Activated B cell treated with CpG ODN at 0.5 μM for 24 hours (primary cell): ENCODE data around the gene CLTCL1. TPM values are rescaled to one million over a fixed set of nuclear protein-coding genes. Genes with fewer than 3 reads are reported as not detected.

Source experiments
- ATAC-seq: fragments of 200-7000 bp; cut with Tn5 transposase; one replicate; pipeline ENCODE4 v1.10.0; 2021; ENCODE audit warnings: low read depth, mild to moderate bottlenecking, moderate library complexity
- CTCF ChIA-PET: fragments of 350-600 bp; sonication (Branson Sonifier 250); formaldehyde crosslinking; loops from one replicate; lab custom pipeline; 2021; ENCODE audit warnings: antibody characterized with exemption; lab: Charles Lee
- POLR2A ChIA-PET: fragments of 350-600 bp; sonication (Branson Sonifier 250); formaldehyde crosslinking; loops from one replicate; lab custom pipeline; 2021; ENCODE audit warnings: antibody characterized with exemption; lab: Charles Lee
- DNase-seq: peaks from one replicate; pipeline ENCODE4 v3.0.0; 2022
- H3K27ac Mint-ChIP-seq: one replicate; pipeline ENCODE4 v1.8.0; 2020; ENCODE audit warnings: mixed read lengths
- H3K27me3 Mint-ChIP-seq: one replicate; pipeline ENCODE4 v1.8.0; 2021; ENCODE audit warnings: mixed read lengths
- H3K36me3 Mint-ChIP-seq: one replicate; pipeline ENCODE4 v1.8.0; 2021; ENCODE audit warnings: low read depth, mixed read lengths
- H3K4me1 Mint-ChIP-seq: one replicate; pipeline ENCODE4 v1.8.0; 2021; ENCODE audit warnings: mixed read lengths
- H3K4me3 Mint-ChIP-seq: one replicate; pipeline ENCODE4 v1.8.0; 2020; ENCODE audit warnings: mild to moderate bottlenecking, mixed read lengths
- H3K9me3 Mint-ChIP-seq: one replicate; pipeline ENCODE4 v1.8.0; 2020; ENCODE audit warnings: mixed read lengths
- intact Hi-C: fragments of 100-400 bp; cut with micrococcal nuclease; formaldehyde crosslinking; loops from one replicate; pipeline ENCODE4 v1.15.1; 2024
- total RNA-seq: library from RNA; stranded (reverse); gene quantifications from 2 replicates; pipeline ENCODE4 v1.2.3, GENCODE V29; 2022
- TF ChIP-seq, protein P1 (sequence below): fragments of 200-600 bp; IDR thresholded peaks from one replicate; pipeline ENCODE4 v1.8.0; 2022; ENCODE audit warnings: antibody characterized with exemption, mild to moderate bottlenecking

Gene CLTCL1
- total RNA-seq, 1 donor from 2014 or later, result 5.0 TPM

GRCh38 chr22:19213442-19214077, 78.0 kb downstream of the CLTCL1 start:
- ChIA-PET POLR2A (no interaction called here), CTCF (no interaction called here)
- H3K27me3 Mint-ChIP-seq, result peaks cover 11% of the 10 kb centered on the region
- H3K27ac Mint-ChIP-seq, result no peak overlapping the region
- H3K9me3 Mint-ChIP-seq, result no peaks in the 10 kb centered on the region
- H3K4me3 Mint-ChIP-seq, result no peak overlapping the region
- TF ChIP-seq, protein P1, sequence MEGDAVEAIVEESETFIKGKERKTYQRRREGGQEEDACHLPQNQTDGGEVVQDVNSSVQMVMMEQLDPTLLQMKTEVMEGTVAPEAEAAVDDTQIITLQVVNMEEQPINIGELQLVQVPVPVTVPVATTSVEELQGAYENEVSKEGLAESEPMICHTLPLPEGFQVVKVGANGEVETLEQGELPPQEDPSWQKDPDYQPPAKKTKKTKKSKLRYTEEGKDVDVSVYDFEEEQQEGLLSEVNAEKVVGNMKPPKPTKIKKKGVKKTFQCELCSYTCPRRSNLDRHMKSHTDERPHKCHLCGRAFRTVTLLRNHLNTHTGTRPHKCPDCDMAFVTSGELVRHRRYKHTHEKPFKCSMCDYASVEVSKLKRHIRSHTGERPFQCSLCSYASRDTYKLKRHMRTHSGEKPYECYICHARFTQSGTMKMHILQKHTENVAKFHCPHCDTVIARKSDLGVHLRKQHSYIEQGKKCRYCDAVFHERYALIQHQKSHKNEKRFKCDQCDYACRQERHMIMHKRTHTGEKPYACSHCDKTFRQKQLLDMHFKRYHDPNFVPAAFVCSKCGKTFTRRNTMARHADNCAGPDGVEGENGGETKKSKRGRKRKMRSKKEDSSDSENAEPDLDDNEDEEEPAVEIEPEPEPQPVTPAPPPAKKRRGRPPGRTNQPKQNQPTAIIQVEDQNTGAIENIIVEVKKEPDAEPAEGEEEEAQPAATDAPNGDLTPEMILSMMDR, result no peak
- no peak for DNase-seq
- ATAC-seq, result no peak
- intact Hi-C loops, result no loop called here
- H3K4me1 Mint-ChIP-seq, result peaks cover 18% of the 10 kb centered on the region
- H3K36me3 Mint-ChIP-seq, result no peaks in the 10 kb centered on the region

- Mint-ChIP-seq H3K36me3 (no peaks in the 10 kb centered on the region), H3K27ac (no peak overlapping the region), H3K4me3 (no peak overlapping the region), H3K4me1 (peaks cover 17% of the 10 kb centered on the region), H3K27me3 (peaks cover 11% of the 10 kb centered on the region), H3K9me3 (no peaks in the 10 kb centered on the region)
- TF ChIP-seq, protein P1, result no peak
- no peak for ATAC-seq
- DNase-seq, result no peak
- intact Hi-C loops, result no loop called here
- POLR2A ChIA-PET, result no interaction called here
- CTCF ChIA-PET, result no interaction called here
Measured at GRCh38 chr22:19213001-19213400, 78.5 kb downstream of the CLTCL1 start.

DNA sequence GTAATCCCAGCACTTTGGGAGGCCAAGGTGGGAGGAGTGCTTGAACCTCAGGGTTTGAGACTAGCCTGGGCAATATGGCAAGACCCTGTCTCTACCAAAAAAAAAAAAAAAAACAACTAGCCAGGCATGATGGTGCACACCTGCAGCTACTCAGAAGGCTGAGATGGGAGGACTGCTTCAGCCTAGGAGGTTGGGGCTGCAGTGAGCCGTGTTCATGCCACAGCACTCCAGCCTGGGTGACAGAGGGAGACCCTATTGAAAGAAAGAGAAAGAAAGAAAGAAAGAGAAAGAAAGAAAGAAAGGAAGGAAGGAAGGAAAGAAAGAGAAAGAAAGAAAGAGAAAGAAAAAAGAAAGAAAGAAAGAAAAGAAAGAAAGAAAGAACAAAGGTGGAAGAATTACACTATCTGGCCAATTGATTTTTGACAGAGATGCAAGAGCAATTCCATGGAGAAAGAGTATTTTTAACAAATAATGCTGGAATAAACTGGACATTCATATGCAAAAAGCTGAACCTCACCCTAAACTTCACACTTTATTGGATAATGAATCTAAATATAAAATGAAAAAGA, 79.1 kb downstream of the CLTCL1 start:
- intact Hi-C loops, result no loop called here
- CTCF ChIA-PET, result no interaction called here
- Mint-ChIP-seq H3K27me3 (peaks cover 11% of the 10 kb centered on the region), H3K9me3 (no peaks in the 10 kb centered on the region), H3K4me1 (peaks cover 14% of the 10 kb centered on the region), H3K27ac (no peak overlapping the region), H3K36me3 (no peaks in the 10 kb centered on the region), H3K4me3 (no peak overlapping the region)
- TF ChIP-seq, protein P1, result no peak
- ATAC-seq (no peak), DNase-seq (no peak)
- POLR2A ChIA-PET, result interaction anchor here (0.8 kb wide), 1 partner anchor 236 kb away, joined by 7 read pairs; no protein-coding TSS in a partner anchor

DNA sequence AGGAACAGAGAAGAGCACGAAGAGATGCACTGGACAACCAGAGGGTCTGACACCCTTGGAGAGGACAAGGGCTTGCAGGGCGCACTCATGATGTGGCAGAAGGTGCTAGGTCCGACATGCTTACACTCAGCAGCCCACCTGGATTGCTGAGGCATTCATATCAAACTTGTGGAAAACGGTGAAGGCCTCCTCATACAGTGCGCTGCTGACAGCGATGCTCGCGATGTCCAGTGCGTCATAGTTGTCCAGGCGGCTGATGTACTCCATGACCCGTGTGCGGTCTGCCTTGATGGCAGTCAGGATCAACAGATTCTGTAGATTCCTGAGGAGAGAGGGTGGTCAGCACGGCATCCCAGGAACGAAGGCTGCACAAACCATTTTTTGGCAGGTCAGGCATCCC, 81.3 kb downstream of the CLTCL1 start:
- TF ChIP-seq, protein P1, result no peak
- POLR2A ChIA-PET, result no interaction called here
- H3K4me1 Mint-ChIP-seq, result peaks cover 14% of the 10 kb centered on the region
- no peaks in the 10 kb centered on the region for H3K36me3 Mint-ChIP-seq
- H3K9me3 Mint-ChIP-seq, result no peaks in the 10 kb centered on the region
- H3K27me3 Mint-ChIP-seq, result peaks cover 11% of the 10 kb centered on the region
- intact Hi-C loops, result no loop called here
- no peak for ATAC-seq
- H3K4me3 Mint-ChIP-seq, result no peak overlapping the region
- no peak overlapping the region for H3K27ac Mint-ChIP-seq
- CTCF ChIA-PET, result no interaction called here
- DNase-seq, result no peak

- POLR2A ChIA-PET, result no interaction called here
- Mint-ChIP-seq H3K9me3 (no peaks in the 10 kb centered on the region), H3K27me3 (peaks cover 10% of the 10 kb centered on the region), H3K4me3 (no peak overlapping the region), H3K36me3 (no peaks in the 10 kb centered on the region), H3K27ac (no peak overlapping the region), H3K4me1 (peaks cover 10% of the 10 kb centered on the region)
- intact Hi-C loops, result no loop called here
- TF ChIP-seq, protein P1, result no peak
- DNase-seq (no peak), ATAC-seq (no peak)
- CTCF ChIA-PET, result no interaction called here
Measured at GRCh38 chr22:19208287-19208847, 83.2 kb downstream of the CLTCL1 start.
